SK-N-SH (cell line): ENCODE data around the gene GORASP1. TPM values are rescaled to one million over a fixed set of nuclear protein-coding genes. Genes with fewer than 3 reads are reported as not detected.

Source experiments
- CTCF ChIA-PET: fragments of 300-600, 350-600 bp; formaldehyde crosslinking; extraction: SDS; loops from one replicate; lab custom pipeline; 2021; lab: Yijun Ruan, JAX
- POLR2A ChIA-PET: fragments of 350-600 bp; sonication (Branson Sonifier 250); formaldehyde crosslinking; extraction: SDS; loops from one replicate; lab custom pipeline; 2020; ENCODE audit warnings: antibody characterized with exemption, inconsistent platforms; lab: Yijun Ruan, JAX
- DNase-seq: peaks from one replicate; pipeline ENCODE4 v3.0.0; 2012
- H2AFZ ChIP-seq: fragments of 200-600 bp; sonication (generic); 2 replicates; pipeline ENCODE4 v1.8.1; 2016; ENCODE audit warnings: antibody characterized with exemption, mild to moderate bottlenecking, low read depth
- H3F3A ChIP-seq: fragments of 200-600 bp; sonication (generic); replicated peaks from 2 replicates; pipeline ENCODE3; 2016; ENCODE audit warnings: antibody characterized with exemption, mild to moderate bottlenecking; ENCODE audit not compliant: insufficient read depth
- H3K27ac ChIP-seq, 2 experiments: fragments of 200-500 bp in 1 of 2; fragments of 200-600 bp in 1 of 2; sonication (Bioruptor generic) in 1 of 2; sonication (generic), shearing (Covaris generic) in 1 of 2; 2 replicates each; pipeline versions ENCODE4 v1.5.1 to v1.6.1; 2014 to 2016; ENCODE audit warnings: low read depth in 2 of 2, inconsistent platforms in 1 of 2, low read length in 1 of 2, mild to moderate bottlenecking in 1 of 2, mixed read lengths in 1 of 2
- H3K27me3 ChIP-seq: fragments of 200-600 bp; sonication (generic), shearing (Covaris generic); 2 replicates; pipeline ENCODE4 v1.6.1; 2016; ENCODE audit warnings: mixed run types; ENCODE audit not compliant: insufficient read depth
- H3K36me3 ChIP-seq, 2 experiments: fragments of 200-500 bp in 1 of 2; fragments of 200-600 bp in 1 of 2; sonication (Bioruptor generic) in 1 of 2; sonication (generic) in 1 of 2; replicated peaks in 1 of 2; 2 replicates each; pipeline versions ENCODE3 to v1.5.1; 2014 to 2016; ENCODE audit warnings: low read length in 1 of 2, mild to moderate bottlenecking in 1 of 2; ENCODE audit not compliant: insufficient read depth in 2 of 2, control insufficient read depth in 1 of 2
- H3K4me1 ChIP-seq, 2 experiments: fragments of 200-500 bp in 1 of 2; fragments of 200-600 bp in 1 of 2; sonication (Bioruptor generic) in 1 of 2; sonication (generic), shearing (Covaris generic) in 1 of 2; 2 replicates each; pipeline versions ENCODE4 v1.5.1 to v1.6.1; 2014 to 2016; ENCODE audit warnings: low read depth in 1 of 2, low read length in 1 of 2, mixed run types in 1 of 2; ENCODE audit not compliant: insufficient read depth in 2 of 2, control insufficient read depth in 1 of 2
- H3K4me2 ChIP-seq: fragments of 200-600 bp; sonication (generic), shearing (Covaris generic); 2 replicates; pipeline ENCODE4 v1.6.1; 2017; ENCODE audit warnings: mixed run types
- H3K4me3 ChIP-seq, 2 experiments: fragments of 200-500 bp in 1 of 2; fragments of 200-600 bp in 1 of 2; sonication (Bioruptor generic) in 1 of 2; sonication (generic), shearing (Covaris generic) in 1 of 2; 2 replicates each; pipeline versions ENCODE4 v1.5.1 to v1.8.1; 2014 to 2016; ENCODE audit warnings: low read depth in 2 of 2, inconsistent platforms in 1 of 2, low read length in 1 of 2, mild to moderate bottlenecking in 1 of 2, mixed read lengths in 1 of 2, moderate library complexity in 1 of 2
- H3K79me2 ChIP-seq: fragments of 200-600 bp; sonication (generic); 2 replicates; pipeline ENCODE4 v1.8.1; 2017; ENCODE audit warnings: mild to moderate bottlenecking; ENCODE audit not compliant: insufficient read depth
- H3K9ac ChIP-seq: fragments of 200-600 bp; sonication (generic); 2 replicates; pipeline ENCODE4 v1.6.1; 2017; ENCODE audit warnings: mixed run types
- H3K9me2 ChIP-seq: fragments of 200-600 bp; sonication (generic); 2 replicates; pipeline ENCODE4 v1.6.1; 2017; ENCODE audit warnings: mixed run types
- H3K9me3 ChIP-seq: fragments of 200-600 bp; sonication (generic); 2 replicates; pipeline ENCODE4 v1.6.1; 2017; ENCODE audit warnings: mixed run types, mild to moderate bottlenecking, moderate library complexity
- H4K20me1 ChIP-seq: fragments of 200-600 bp; sonication (generic); 2 replicates; pipeline ENCODE4 v1.6.1; 2017; ENCODE audit warnings: mild to moderate bottlenecking, mixed run types; ENCODE audit not compliant: insufficient read depth
- CTCF ChIP-seq: fragments of 200-600 bp; sonication (generic); IDR thresholded peaks from 2 replicates; pipeline ENCODE4 v1.6.1; 2017; ENCODE audit warnings: antibody characterized with exemption, mild to moderate bottlenecking, moderate library complexity
- ELF1 ChIP-seq: IDR thresholded peaks from 2 replicates; pipeline ENCODE4 v1.4.0; 2012
- EP300 ChIP-seq, 2 experiments: IDR thresholded peaks; 2 replicates each; pipeline versions ENCODE4 v1.4.0 to v1.6.1; 2012; ENCODE audit warnings: borderline replicate concordance in 1 of 2, low read depth in 1 of 2, low read length in 1 of 2
- EZH2phosphoT487 ChIP-seq: fragments of 200-600 bp; sonication (generic); IDR thresholded peaks from 2 replicates; pipeline ENCODE4 v1.6.1; 2017; ENCODE audit warnings: low read depth, mixed run types, mild to moderate bottlenecking, antibody characterized with exemption, moderate library complexity, borderline replicate concordance
- FOXM1 ChIP-seq: IDR thresholded peaks from 2 replicates; pipeline ENCODE4 v1.4.0; 2012; ENCODE audit warnings: low read depth, mild to moderate bottlenecking
- GATA2 ChIP-seq: sonication (generic); formaldehyde crosslinking; IDR thresholded peaks from 2 replicates; pipeline ENCODE4 v1.5.0; 2020; ENCODE audit warnings: mild to moderate bottlenecking, missing genetic modification reagents
- IRF3 ChIP-seq: fragments of 150-350 bp; IDR thresholded peaks from 2 replicates; pipeline ENCODE4 v1.6.1; 2016; ENCODE audit warnings: mild to moderate bottlenecking, low read depth, low read length
- NFIC ChIP-seq: IDR thresholded peaks from 2 replicates; pipeline ENCODE4 v1.4.0; 2012; ENCODE audit warnings: borderline replicate concordance
- NRF1 ChIP-seq: IDR thresholded peaks from 2 replicates; pipeline ENCODE4 v1.6.1; 2012; ENCODE audit warnings: low read depth, mild to moderate bottlenecking, low read length
- PBX3 ChIP-seq: IDR thresholded peaks from 2 replicates; pipeline ENCODE4; 2012
- POLR2AphosphoS5 ChIP-seq: IDR thresholded peaks from 2 replicates; pipeline ENCODE4 v1.6.1; 2012; ENCODE audit warnings: low read depth, low read length
- RCOR1 ChIP-seq: fragments of 150-350 bp; IDR thresholded peaks from 2 replicates; pipeline ENCODE4 v1.6.1; 2017; ENCODE audit warnings: antibody characterized with exemption, low read length
- REST ChIP-seq: IDR thresholded peaks from 2 replicates; pipeline ENCODE4 v1.6.1; 2012; ENCODE audit warnings: mild to moderate bottlenecking, low read depth, low read length, moderate library complexity
- SIN3A ChIP-seq: IDR thresholded peaks from 2 replicates; pipeline ENCODE4 v1.6.1; 2012; ENCODE audit warnings: low read depth, mild to moderate bottlenecking, low read length, moderate library complexity, borderline replicate concordance
- SMC3 ChIP-seq: IDR thresholded peaks from 2 replicates; pipeline ENCODE4 v1.6.1; 2012; ENCODE audit warnings: low read depth, low read length, improper control_type of control experiment
- TAF1 ChIP-seq: IDR thresholded peaks from 2 replicates; pipeline ENCODE4 v1.6.1; 2012; ENCODE audit warnings: low read depth, mild to moderate bottlenecking, low read length, moderate library complexity, borderline replicate concordance
- TEAD4 ChIP-seq: IDR thresholded peaks from 2 replicates; pipeline ENCODE4 v1.4.0; 2012; ENCODE audit warnings: mild to moderate bottlenecking, borderline replicate concordance; ENCODE audit not compliant: insufficient read depth
- USF1 ChIP-seq: IDR thresholded peaks from 2 replicates; pipeline ENCODE4 v1.4.0; 2012; ENCODE audit warnings: low read depth, borderline replicate concordance
- USF2 ChIP-seq: fragments of 150-350 bp; IDR thresholded peaks from 2 replicates; pipeline ENCODE4 v1.6.1; 2017; ENCODE audit warnings: antibody characterized with exemption, low read length, low read depth, borderline replicate concordance
- YY1 ChIP-seq: IDR thresholded peaks from 2 replicates; pipeline ENCODE4 v1.4.0; 2012; ENCODE audit warnings: low read depth, mild to moderate bottlenecking
- WGBS: methylation state at CpG from one replicate; pipeline ENCODE4 v1.1.6; 2017; ENCODE audit warnings: low lambda C conversion rate; 5-methylcytosine and 5-hydroxymethylcytosine counted together
- polyA plus RNA-seq, 3 experiments: library from polyadenylated mRNA; depleted of rRNA; stranded (reverse); fragments of >200 nt; gene quantifications; 2 replicates each; pipeline ENCODE4 v1.2.3, GENCODE V29; 2012

Gene GORASP1
- polyA plus RNA-seq, 1 of the 3 experiments (the other 2 are of a cell fraction) = 44.3 TPM

GRCh38 chr3:39067286-39067685, 40.1 kb downstream of the GORASP1 start:
- H3K9ac ChIP-seq = no peak overlapping the region
- WGBS = 73% methylated on average over 1 of the region's 1 CpG
- CTCF ChIA-PET = interaction anchor here (0.8 to 1.4 kb wide), 5 partner anchors 9 to 123 kb away, joined by 3 to 4 read pairs (median 3); no protein-coding TSS in a partner anchor

More at GRCh38 chr3:39067286-39067685, 40.1 kb downstream of the GORASP1 start:
- Histone ChIP-seq H3K79me2 (peaks cover 32% of the 10 kb centered on the region), H3K9me3 (no peaks in the 10 kb centered on the region), H3K4me1 (no peaks in the 10 kb centered on the region), H3F3A (peaks cover 5% of the 10 kb centered on the region), H3K9me2 (no peaks in the 10 kb centered on the region), H3K27ac (no peak overlapping the region), H4K20me1 (peaks cover 5% of the 10 kb centered on the region; the same call in 1 of the 2 replicates), H3K4me2 (no peak overlapping the region), H2AFZ (no peak overlapping the region), H3K4me3 (no peak overlapping the region), H3K36me3 (peaks cover 40 to 51% of the 10 kb centered on the region in 2 experiments)
- POLR2A ChIA-PET = no interaction called here
- no peak for DNase-seq
- TF ChIP-seq POLR2AphosphoS5 = no peak
- TF ChIP-seq IRF3 = no peak
- TF ChIP-seq NRF1 = no peak
- no peak for TF ChIP-seq USF2
- TF ChIP-seq SMC3 = no peak
- TF ChIP-seq PBX3 = no peak
- TF ChIP-seq TEAD4 = no peak
- TF ChIP-seq EP300 (IDR thresholded peaks at IDR 0.05; ENCODE audit: borderline replicate concordance in 1 of 2, low read depth in 1 of 2, low read length in 1 of 2) = no peak
- no peak for TF ChIP-seq SIN3A
- TF ChIP-seq RCOR1 = no peak
- TF ChIP-seq NFIC = no peak
- no peak for TF ChIP-seq REST
- TF ChIP-seq YY1 = no peak
- no peak for TF ChIP-seq GATA2 (CRISPR knock-in tag)
- TF ChIP-seq EZH2phosphoT487 = no peak
- no peak for TF ChIP-seq ELF1
- no peak for TF ChIP-seq TAF1
- no peak for TF ChIP-seq CTCF
- no peak for TF ChIP-seq FOXM1
- TF ChIP-seq USF1 = no peak
- TF ChIP-seq, all 33 proteins: peak for 0
- H3K27me3 ChIP-seq = no peaks in the 10 kb centered on the region
